Liver (tissue), 9 donors: ENCODE results near the gene MTRR. TPM values are rescaled to one million over a fixed set of nuclear protein-coding genes. Genes with fewer than 3 reads are reported as not detected.

Source experiments
- DNase-seq: peaks from one replicate; pipeline ENCODE4 v3.0.0-alpha.2; 2017; ENCODE audit warnings: low spot score
- H3K27ac ChIP-seq, 2 donors: one replicate each; pipeline ENCODE4 v1.7.0; 2013; ENCODE audit warnings: inconsistent platforms in 2 of 2, low read length in 2 of 2, control low read depth in 1 of 2, low read depth in 1 of 2, mild to moderate bottlenecking in 1 of 2
- H3K27me3 ChIP-seq, 4 donors: one replicate each; pipeline versions ENCODE4 v1.6.1 to v1.7.0; 2013; ENCODE audit warnings: low read length in 3 of 4, inconsistent platforms in 1 of 4, mild to moderate bottlenecking in 1 of 4, moderate library complexity in 1 of 4; ENCODE audit not compliant: control insufficient read depth in 4 of 4, insufficient read depth in 4 of 4
- H3K36me3 ChIP-seq, 4 donors: one replicate each; pipeline versions ENCODE4 v1.6.1 to v1.7.0; 2013; ENCODE audit warnings: low read length in 3 of 4, mild to moderate bottlenecking in 3 of 4, low read depth in 1 of 4, moderate library complexity in 1 of 4; ENCODE audit not compliant: control insufficient read depth in 4 of 4, insufficient read depth in 3 of 4
- H3K4me1 ChIP-seq, 4 donors: one replicate each; pipeline versions ENCODE4 v1.6.1 to v1.7.0; 2013; ENCODE audit warnings: low read length in 3 of 4, mild to moderate bottlenecking in 3 of 4, moderate library complexity in 1 of 4; ENCODE audit not compliant: control insufficient read depth in 4 of 4, insufficient read depth in 4 of 4
- H3K4me3 ChIP-seq, 3 donors: one replicate each; pipeline versions ENCODE4 v1.6.1 to v1.7.0; 2013; ENCODE audit warnings: low read length in 3 of 3, control low read depth in 1 of 3, low read depth in 1 of 3, mild to moderate bottlenecking in 1 of 3
- H3K9ac ChIP-seq, 2 donors: one replicate each; pipeline ENCODE4 v1.7.0; 2013; ENCODE audit warnings: low read length in 2 of 2, mild to moderate bottlenecking in 2 of 2, moderate library complexity in 2 of 2, control low read depth in 1 of 2, low read depth in 1 of 2
- H3K9me3 ChIP-seq, 4 donors: one replicate each; pipeline versions ENCODE4 v1.6.1 to v1.7.0; 2013; ENCODE audit warnings: low read length in 3 of 4; ENCODE audit not compliant: control insufficient read depth in 4 of 4
- CTCF ChIP-seq: fragments of 150-350 bp; IDR thresholded peaks from 2 replicates; pipeline ENCODE4 v1.5.1; 2017; ENCODE audit warnings: improper control_type of control experiment, low read depth, low read length; ENCODE audit not compliant: missing input control
- EGR1 ChIP-seq, 2 donors: IDR thresholded peaks; 2 replicates each; pipeline ENCODE4 v1.6.1; 2016 to 2018; ENCODE audit warnings: antibody characterized with exemption in 2 of 2, low read depth in 2 of 2
- FOXA1 ChIP-seq: IDR thresholded peaks from 2 replicates; pipeline ENCODE4 v1.6.1; 2016; ENCODE audit warnings: antibody characterized with exemption
- FOXA2 ChIP-seq: IDR thresholded peaks from 2 replicates; pipeline ENCODE4 v1.6.1; 2016; ENCODE audit warnings: antibody characterized with exemption
- GABPA ChIP-seq, 2 donors: IDR thresholded peaks in 1 of 2; conservative IDR thresholded peaks in 1 of 2; 2 replicates each; pipeline ENCODE4 v1.6.1; 2016; ENCODE audit warnings: antibody characterized with exemption in 2 of 2, mild to moderate bottlenecking in 1 of 2, moderate library complexity in 1 of 2
- HNF4A ChIP-seq, 2 donors: conservative IDR thresholded peaks; 2 replicates each; pipeline ENCODE4 v1.6.1; 2016; ENCODE audit warnings: antibody characterized with exemption in 2 of 2, mild to moderate bottlenecking in 2 of 2
- HNF4G ChIP-seq: IDR thresholded peaks from 2 replicates; pipeline ENCODE4 v1.6.1; 2016; ENCODE audit warnings: antibody characterized with exemption
- JUND ChIP-seq, 2 donors: IDR thresholded peaks; 2 replicates each; pipeline ENCODE4 v1.6.1; 2016; ENCODE audit warnings: antibody characterized with exemption in 2 of 2
- MAX ChIP-seq: IDR thresholded peaks from 2 replicates; pipeline ENCODE4 v1.6.1; 2016; ENCODE audit warnings: antibody characterized with exemption
- NR2F2 ChIP-seq: IDR thresholded peaks from 2 replicates; pipeline ENCODE4 v1.6.1; 2016; ENCODE audit warnings: antibody characterized with exemption
- RAD21 ChIP-seq, 2 donors: IDR thresholded peaks; 2 replicates each; pipeline ENCODE4 v1.6.1; 2016; ENCODE audit warnings: antibody characterized with exemption in 2 of 2, mild to moderate bottlenecking in 2 of 2
- REST ChIP-seq: IDR thresholded peaks from 2 replicates; pipeline ENCODE4 v1.6.1; 2016; ENCODE audit warnings: antibody characterized with exemption, mild to moderate bottlenecking
- RXRA ChIP-seq, 2 donors: IDR thresholded peaks; 2 replicates each; pipeline ENCODE4 v1.6.1; 2017 to 2018; ENCODE audit warnings: antibody characterized with exemption in 2 of 2, mild to moderate bottlenecking in 1 of 2
- SP1 ChIP-seq: IDR thresholded peaks from 2 replicates; pipeline ENCODE4 v1.6.1; 2018; ENCODE audit warnings: antibody characterized with exemption, mild to moderate bottlenecking
- TAF1 ChIP-seq: conservative IDR thresholded peaks from 2 replicates; pipeline ENCODE4 v1.6.1; 2016; ENCODE audit warnings: antibody characterized with exemption, mild to moderate bottlenecking
- YY1 ChIP-seq: IDR thresholded peaks from 2 replicates; pipeline ENCODE4 v1.6.1; 2016; ENCODE audit warnings: antibody characterized with exemption, mild to moderate bottlenecking
- ZBTB33 ChIP-seq: IDR thresholded peaks from 2 replicates; pipeline ENCODE4 v1.6.1; 2016; ENCODE audit warnings: antibody characterized with exemption
- WGBS: extraction: QIAGEN DNeasy Blood & Tissue Kit; methylation state at CpG from one replicate; pipeline ENCODE4 v1.1.7; 2013; 5-methylcytosine and 5-hydroxymethylcytosine counted together
- polyA plus RNA-seq, 2 donors: library from polyadenylated mRNA; stranded (reverse) in 1 of 2; unstranded in 1 of 2; fragments of 200-250 nt in 1 of 2; fragments of >200 nt in 1 of 2; fragmentation: Nextera tagmentation in 1 of 2; extraction: Ambion mirVana in 1 of 2; gene quantifications; one replicate each; pipeline versions ENCODE4 v1.2.1 to v1.2.3, GENCODE V29; 2013 to 2015
- total RNA-seq, 2 donors: library from RNA; depleted of rRNA; stranded (reverse); fragments of >200 nt; gene quantifications; one replicate each; pipeline ENCODE4 v1.2.3, GENCODE V29; 2014
- donor health status: healthy.
- donor health status: healthy.
- donor health status: healthy.
- donor health status: healthy.
- donor health status: healthy.

Gene MTRR
- total and polyA plus RNA-seq, 4 donors: 16.2 to 49.7 (median 18.0) TPM

- Histone ChIP-seq H3K27me3 (no peaks in the 10 kb centered on the region), H3K4me1 (peaks cover 4 to 21% (median 16%) of the 10 kb centered on the region in 4 donors), H3K27ac (peak overlapping the region; percentile 5 to 10), H3K4me3 (peak overlapping the region; percentile 26 to 67 (median 35)), H3K9me3 (no peaks in the 10 kb centered on the region), H3K9ac (no peak overlapping the region), H3K36me3 (no peaks in the 10 kb centered on the region)
- no peak for DNase-seq
- TF ChIP-seq REST (no peak), GABPA (IDR thresholded peaks at IDR 0.05 in 1 of 2, conservative IDR thresholded peaks at IDR 0.05 in 1 of 2) (no peak), HNF4A (conservative IDR thresholded peaks at IDR 0.05) (no peak), FOXA2 (no peak), NR2F2 (no peak), ZBTB33 (no peak), TAF1 (no peak), RXRA (IDR thresholded peaks at IDR 0.05) (no peak)
- WGBS: 31% methylated on average over 16 of the region's 16 CpGs
Observed at GRCh38 chr5:7851240-7851592, 17.7 kb upstream of the MTRR start.

- DNase-seq: no peak
- H3K9ac ChIP-seq: no peak overlapping the region
- peaks cover 4 to 21% (median 16%) of the 10 kb centered on the region in 4 donors for H3K4me1 ChIP-seq
- no peaks in the 10 kb centered on the region for H3K9me3 ChIP-seq
- 31% methylated on average over 8 of the region's 8 CpGs for WGBS
- H3K27me3 ChIP-seq: no peaks in the 10 kb centered on the region
- H3K4me3 ChIP-seq: peak overlapping the region in 1 of 3 donors; percentile 26
- H3K27ac ChIP-seq: peak overlapping the region; percentile 62 to 69
- no peaks in the 10 kb centered on the region for H3K36me3 ChIP-seq
- peak; percentile 96 for TF ChIP-seq MAX
- TF ChIP-seq TAF1: no peak
- TF ChIP-seq REST: peak; percentile 95
- peak; percentile 76 for TF ChIP-seq YY1
- TF ChIP-seq HNF4A (conservative IDR thresholded peaks at IDR 0.05): peak; percentile 59 to 81
- TF ChIP-seq RAD21 (IDR thresholded peaks at IDR 0.05): peak; percentile 15 to 25
- TF ChIP-seq HNF4G: no peak
- TF ChIP-seq RXRA (IDR thresholded peaks at IDR 0.05): peak; percentile 64 to 88
- TF ChIP-seq CTCF: no peak
- TF ChIP-seq EGR1 (IDR thresholded peaks at IDR 0.05; ENCODE audit: low read depth in 2 of 2): peak in 1 of 2 donors; percentile 44
- peak; percentile 83 for TF ChIP-seq SP1
- peak; percentile 99 for TF ChIP-seq FOXA1
- peak; percentile 66 to 82 for TF ChIP-seq JUND (IDR thresholded peaks at IDR 0.05)
- peak; percentile 99 for TF ChIP-seq FOXA2
- TF ChIP-seq ZBTB33: peak; percentile 85
- no peak for TF ChIP-seq NR2F2
- peak in 1 of 2 donors; percentile 32 for TF ChIP-seq GABPA (IDR thresholded peaks at IDR 0.05 in 1 of 2, conservative IDR thresholded peaks at IDR 0.05 in 1 of 2)
Observed at GRCh38 chr5:7851617-7852289, 17.2 kb upstream of the MTRR start.
